Adrenal gland (tissue), 19 donors: ENCODE results near the gene OR14I1. TPM values are rescaled to one million over a fixed set of nuclear protein-coding genes. Genes with fewer than 3 reads are reported as not detected.

Experiments
- DNase-seq, 7 donors: peaks; one replicate each; pipeline ENCODE4 v3.0.0-alpha.2; 2019 to 2020
- H3K27ac ChIP-seq, 5 donors: fragments of 200-600 bp; sonication (generic) in 4 of 5; 1 replicate in 3 of 5; 2 replicates in 2 of 5; pipeline versions ENCODE4 v1.5.1 to v1.8.0; 2016 to 2020; ENCODE audit warnings: mild to moderate bottlenecking in 1 of 5
- H3K27me3 ChIP-seq: fragments of 200-600 bp; 2 replicates; pipeline ENCODE4 v1.8.0; 2021
- H3K36me3 ChIP-seq, 2 donors: fragments of 200-600 bp; replicated peaks in 1 of 2; 1 replicate in 1 of 2; 2 replicates in 1 of 2; pipeline versions ENCODE4 v1.5.1 to v1.8.0; 2018 to 2022
- H3K4me1 ChIP-seq, 2 donors: fragments of 200-600 bp; replicated peaks in 1 of 2; 1 replicate in 1 of 2; 2 replicates in 1 of 2; pipeline versions ENCODE4 v1.5.1 to v1.8.0; 2018 to 2021
- H3K4me3 ChIP-seq, 4 donors: fragments of 200-600 bp; sonication (generic) in 3 of 4; one replicate each; pipeline ENCODE4 v1.5.1; 2016 to 2018
- H3K9me3 ChIP-seq, 3 donors: fragments of 200-600 bp; sonication (generic) in 1 of 3; replicated peaks in 1 of 3; 1 replicate in 2 of 3; 2 replicates in 1 of 3; pipeline versions ENCODE4 v1.5.1 to v1.8.0; 2016 to 2021
- POLR2A ChIP-seq, 2 donors: fragments of 450-650 bp; IDR thresholded peaks; one replicate each; pipeline ENCODE4 v1.6.1; 2017; ENCODE audit warnings: antibody characterized with exemption in 2 of 2, mild to moderate bottlenecking in 2 of 2, moderate library complexity in 1 of 2
- WGBS, 4 donors: extraction: QIAGEN DNeasy Blood & Tissue Kit in 2 of 4; methylation state at CpG; one replicate each; pipeline versions ENCODE4 v1.1.5 to v1.1.7; 2013 to 2017; 5-methylcytosine and 5-hydroxymethylcytosine counted together
- intact Hi-C, 2 donors: fragments of 100-400 bp; cut with DNase I; formaldehyde crosslinking; loops; one replicate each; pipeline versions ENCODE4 v1.14.1 to v1.15.0; 2022 to 2023
- long read RNA-seq, 10 donors: library from polyadenylated mRNA in 3 of 10; unstranded in 2 of 10; stranded (forward) in 1 of 10; transcript quantifications; one replicate each; pipeline ENCODE4 v2.0.0 and lab custom pipeline, GENCODE V29; 2021 to 2026
- polyA plus RNA-seq, 3 donors: library from polyadenylated mRNA; stranded (reverse); fragments of 200-250 nt in 2 of 3; fragments of 350-450 nt in 1 of 3; fragmentation: Illumina TruSeq in 1 of 3; extraction: RNeasy Lipid Tissue Mini Kit (QIAGEN cat#74804) in 1 of 3; gene quantifications; one replicate each; pipeline ENCODE4 v1.2.3, GENCODE V29; 2013 to 2014
- total RNA-seq, 9 donors: library from RNA; depleted of rRNA in 4 of 9; stranded (reverse); fragments of >200 nt in 4 of 9; fragments of 120-200 nt in 1 of 9; fragmentation: NEBNext Ultra II Directional in 1 of 9; extraction: Animal tissue kit (Norgen Biotek cat#: 25700) in 1 of 9; gene quantifications; one replicate each; pipeline versions ENCODE4 v1.1.0 to v1.2.4, GENCODE V29; 2013 to 2023
- TF ChIP-seq, protein P1 (sequence below), 6 experiments: fragments of 450-650 bp in 4 of 6; fragments of 200-600 bp in 2 of 6; sonication (generic) in 1 of 6; IDR thresholded peaks; 1 replicate in 5 of 6; 2 replicates in 1 of 6; pipeline versions ENCODE4 v1.5.1 to v1.8.0; 2016 to 2021; ENCODE audit warnings: antibody characterized with exemption in 6 of 6, mild to moderate bottlenecking in 2 of 6, moderate library complexity in 1 of 6
- donor health status: healthy with polysubstance abuse.
- donor health status: Bipolar disorder and iron deficiency.
- donor health status: DM: yes; HTN: yes; CAD: no.
- donor health status: DM: no; HTN: no; CAD: no.
- donor health status: DM: no; HTN: no; CAD: no.
- donor health status: DM: yes; HTN: yes; CAD: no.

Gene OR14I1
- total RNA-seq (not detected), polyA plus RNA-seq (not detected)
- long read RNA-seq, donor 1 = 0 reads
- long read RNA-seq, donor 2 = 0 reads
- long read RNA-seq, donor 3 = 0 reads
- long read RNA-seq, donor 4 = 0 reads
- long read RNA-seq, donor 5 = 0 reads
- long read RNA-seq, donor 6 = 0 reads
- long read RNA-seq, donor 7 = 0 reads
- long read RNA-seq, donor 8 = 0 reads
- long read RNA-seq, donor 9 = 0 reads
- long read RNA-seq, donor 10 = 0 reads

DNA sequence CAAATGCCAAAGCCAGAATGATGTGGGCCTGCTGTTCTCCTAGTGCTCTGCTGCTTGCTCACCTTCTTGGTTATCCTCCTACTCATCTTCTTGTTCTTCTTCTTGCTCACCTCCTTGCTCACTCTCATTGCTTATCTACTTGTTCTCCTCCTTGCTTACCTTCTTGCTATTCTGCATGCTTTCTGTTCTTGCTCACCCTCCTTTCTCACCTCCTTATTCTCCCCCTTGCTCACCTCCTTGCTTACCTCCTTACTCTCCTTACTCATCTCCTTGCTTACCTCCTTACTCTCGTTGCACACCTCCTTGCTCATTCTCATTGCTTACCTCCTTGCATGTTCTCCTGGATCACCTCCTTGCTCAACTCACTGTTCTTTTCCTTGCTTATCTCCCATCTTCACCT, at the start of gene OR14I1:
OR14I1 (minus strand) TSS at position 53 of the 400 bp plus-strand sequence.
- intact Hi-C loops = no loop called here
- no peak within 1 kb of the TSS for H3K27ac ChIP-seq
- H3K4me3 ChIP-seq = no peak within 1 kb of the TSS
- no peaks in the 10 kb centered on the region for H3K9me3 ChIP-seq
- H3K4me1 ChIP-seq = no peaks in the 10 kb centered on the region
- WGBS, 4 donors = 54 to 67% (median 58%) methylated on average over 1 of the region's 1 CpG
- H3K27me3 ChIP-seq = no peaks in the 10 kb centered on the region
- TF ChIP-seq, protein P1, sequence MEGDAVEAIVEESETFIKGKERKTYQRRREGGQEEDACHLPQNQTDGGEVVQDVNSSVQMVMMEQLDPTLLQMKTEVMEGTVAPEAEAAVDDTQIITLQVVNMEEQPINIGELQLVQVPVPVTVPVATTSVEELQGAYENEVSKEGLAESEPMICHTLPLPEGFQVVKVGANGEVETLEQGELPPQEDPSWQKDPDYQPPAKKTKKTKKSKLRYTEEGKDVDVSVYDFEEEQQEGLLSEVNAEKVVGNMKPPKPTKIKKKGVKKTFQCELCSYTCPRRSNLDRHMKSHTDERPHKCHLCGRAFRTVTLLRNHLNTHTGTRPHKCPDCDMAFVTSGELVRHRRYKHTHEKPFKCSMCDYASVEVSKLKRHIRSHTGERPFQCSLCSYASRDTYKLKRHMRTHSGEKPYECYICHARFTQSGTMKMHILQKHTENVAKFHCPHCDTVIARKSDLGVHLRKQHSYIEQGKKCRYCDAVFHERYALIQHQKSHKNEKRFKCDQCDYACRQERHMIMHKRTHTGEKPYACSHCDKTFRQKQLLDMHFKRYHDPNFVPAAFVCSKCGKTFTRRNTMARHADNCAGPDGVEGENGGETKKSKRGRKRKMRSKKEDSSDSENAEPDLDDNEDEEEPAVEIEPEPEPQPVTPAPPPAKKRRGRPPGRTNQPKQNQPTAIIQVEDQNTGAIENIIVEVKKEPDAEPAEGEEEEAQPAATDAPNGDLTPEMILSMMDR (IDR thresholded peaks at IDR 0.05) = no peak
- TF ChIP-seq POLR2A (IDR thresholded peaks at IDR 0.05) = no peak
- no peaks in the 10 kb centered on the region for H3K36me3 ChIP-seq
- DNase-seq = no peak

DNA sequence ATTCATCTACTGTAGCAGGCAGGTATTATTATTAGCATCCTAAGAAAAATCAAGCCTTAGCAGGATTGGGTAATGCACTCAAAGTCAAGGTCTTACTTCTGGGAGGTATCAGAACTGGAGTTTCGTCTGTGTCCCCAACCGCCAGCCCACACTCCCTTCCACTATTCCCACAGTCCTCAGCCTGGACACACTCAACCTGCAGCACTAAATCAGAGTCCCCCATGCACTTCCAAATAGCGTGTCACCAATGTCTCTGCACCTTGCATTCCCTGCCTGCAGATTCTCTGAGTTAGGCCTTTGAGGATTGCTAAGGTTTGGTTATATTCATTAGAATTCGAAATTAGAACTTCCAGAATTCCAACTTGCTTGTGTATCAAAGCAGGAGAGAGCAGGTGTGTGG, 49.1 kb upstream of the OR14I1 start:
- WGBS, 4 donors = 78 to 92% (median 83%) methylated on average over 4 of the region's 4 CpGs
- intact Hi-C loops = no loop called here
- no peak for DNase-seq
- H3K27me3 ChIP-seq = no peaks in the 10 kb centered on the region
- no peaks in the 10 kb centered on the region for H3K4me1 ChIP-seq
- no peaks in the 10 kb centered on the region for H3K36me3 ChIP-seq
- no peak for TF ChIP-seq POLR2A (IDR thresholded peaks at IDR 0.05)
- TF ChIP-seq, protein P1 (IDR thresholded peaks at IDR 0.05) = no peak
- H3K27ac ChIP-seq = no peak overlapping the region
- no peak overlapping the region for H3K4me3 ChIP-seq
- H3K9me3 ChIP-seq = no peaks in the 10 kb centered on the region

DNA sequence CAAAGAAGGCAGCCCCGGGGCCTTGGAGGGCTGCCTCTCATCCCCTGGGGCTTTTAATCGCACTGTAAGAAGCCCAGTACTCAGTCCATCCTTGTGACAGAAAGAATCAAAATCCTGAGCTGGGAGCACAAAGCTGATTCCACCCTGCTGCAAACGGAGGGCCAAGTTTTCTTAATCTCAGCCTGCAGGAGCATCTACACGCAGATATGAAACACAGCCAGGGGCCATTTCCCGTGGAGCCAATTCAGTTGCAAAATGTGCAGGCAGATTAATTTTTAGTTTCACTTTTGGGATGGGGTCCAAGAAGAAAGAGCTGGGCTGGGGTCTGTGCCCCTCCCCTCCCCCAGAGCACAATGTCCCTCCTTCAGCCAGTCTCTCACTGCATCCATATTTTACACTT, 48.6 kb upstream of the OR14I1 start:
- Histone ChIP-seq H3K4me3 (no peak overlapping the region), H3K4me1 (no peaks in the 10 kb centered on the region), H3K27me3 (no peaks in the 10 kb centered on the region), H3K27ac (no peak overlapping the region), H3K9me3 (no peaks in the 10 kb centered on the region), H3K36me3 (no peaks in the 10 kb centered on the region)
- 50 to 71% (median 66%) methylated on average over 5 of the region's 5 CpGs for WGBS, 4 donors
- intact Hi-C loops = no loop called here
- peak in 1 of 7 donors; percentile 30 for DNase-seq
- TF ChIP-seq, protein P1 (IDR thresholded peaks at IDR 0.05) = no peak
- no peak for TF ChIP-seq POLR2A (IDR thresholded peaks at IDR 0.05)

DNA sequence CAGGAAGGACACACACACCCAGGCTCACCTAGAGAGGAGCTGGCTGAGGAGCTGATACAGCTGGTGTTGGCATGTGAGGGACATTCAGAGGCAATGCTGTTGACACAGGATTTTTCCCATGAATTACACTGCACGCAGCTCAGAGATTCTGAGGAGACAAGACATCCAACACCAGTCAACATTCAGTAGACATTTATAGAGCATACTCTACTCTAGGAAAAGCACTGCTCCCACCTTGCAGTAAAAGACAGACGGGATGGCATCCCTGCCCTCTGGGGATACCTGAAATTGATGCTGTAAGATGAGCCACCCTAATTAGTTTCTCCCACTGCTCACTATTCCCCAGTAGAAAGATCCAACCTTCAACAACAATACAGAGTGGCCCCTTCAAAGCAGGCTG, 47.9 kb upstream of the OR14I1 start:
- intact Hi-C loops = no loop called here
- Histone ChIP-seq H3K4me1 (no peaks in the 10 kb centered on the region), H3K27me3 (no peaks in the 10 kb centered on the region), H3K9me3 (no peaks in the 10 kb centered on the region), H3K36me3 (no peaks in the 10 kb centered on the region), H3K27ac (no peak overlapping the region), H3K4me3 (no peak overlapping the region)
- TF ChIP-seq, protein P1 (IDR thresholded peaks at IDR 0.05) = no peak
- no peak for TF ChIP-seq POLR2A (IDR thresholded peaks at IDR 0.05)
- DNase-seq = no peak
- 59 to 74% (median 73%) methylated on average over 2 of the region's 2 CpGs; no CpG with 5 or more reads in 1 of the 4 donors for WGBS, 4 donors
